GM10248 (cell line): Measurements from ENCODE around the gene CSAG3.
"Not testable (repeated sequence)": the region's sequence is repeated elsewhere in the genome, so short reads cannot be mapped to it uniquely, and the experiment has no call there.

Experiments used
- CTCF ChIA-PET: fragments of 300-600 bp; sonication (Branson Sonifier 250); formaldehyde crosslinking; extraction: SDS; loops from one replicate; lab custom pipeline; 2021; ENCODE audit warnings: antibody characterized with exemption; lab: Yijun Ruan, JAX
- POLR2A ChIA-PET: fragments of 350-650 bp; sonication (Branson Sonifier 250); formaldehyde crosslinking; extraction: SDS; loops from one replicate; lab custom pipeline; 2020; ENCODE audit warnings: antibody characterized with exemption; lab: Yijun Ruan, JAX
- DNase-seq: peaks from one replicate; pipeline ENCODE4 v3.0.0; 2012; ENCODE audit errors: extremely low spot score
- CTCF ChIP-seq: IDR thresholded peaks from 2 replicates; pipeline ENCODE4 v1.5.1; 2012; ENCODE audit warnings: mild to moderate bottlenecking, low read depth; ENCODE audit errors: extremely low read depth, missing control alignments, control extremely low read depth

The CSAG3 gene

GRCh38 chrX:152758918-152759317 lies at the start of gene CSAG3:
Gene CSAG3 (plus strand): TSS chrX:152759218.
- DNase-seq, CTCF ChIA-PET, POLR2A ChIA-PET: not testable (repeated sequence)

DNA sequence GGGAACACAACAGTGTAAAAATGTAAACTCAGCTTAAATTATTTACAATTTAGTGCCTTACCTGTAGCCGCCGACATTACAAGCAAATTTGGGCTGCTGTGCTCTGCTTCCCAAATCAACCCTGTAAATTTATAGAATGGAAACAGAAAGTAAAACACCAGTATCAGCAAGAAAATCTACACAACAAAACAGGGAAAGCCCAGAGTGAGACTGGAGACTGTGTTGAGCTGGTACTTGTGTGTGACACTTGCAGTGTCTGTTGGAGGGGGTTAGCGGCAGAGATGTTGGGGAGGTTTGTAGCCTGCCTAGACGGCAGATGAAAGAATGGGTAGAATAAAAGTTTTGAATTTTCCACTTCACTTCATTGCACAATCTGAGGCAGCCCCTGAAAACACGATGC lies 45.8 kb upstream of the CSAG3 start:
- POLR2A ChIA-PET, CTCF ChIA-PET: not testable (repeated sequence)

DNA sequence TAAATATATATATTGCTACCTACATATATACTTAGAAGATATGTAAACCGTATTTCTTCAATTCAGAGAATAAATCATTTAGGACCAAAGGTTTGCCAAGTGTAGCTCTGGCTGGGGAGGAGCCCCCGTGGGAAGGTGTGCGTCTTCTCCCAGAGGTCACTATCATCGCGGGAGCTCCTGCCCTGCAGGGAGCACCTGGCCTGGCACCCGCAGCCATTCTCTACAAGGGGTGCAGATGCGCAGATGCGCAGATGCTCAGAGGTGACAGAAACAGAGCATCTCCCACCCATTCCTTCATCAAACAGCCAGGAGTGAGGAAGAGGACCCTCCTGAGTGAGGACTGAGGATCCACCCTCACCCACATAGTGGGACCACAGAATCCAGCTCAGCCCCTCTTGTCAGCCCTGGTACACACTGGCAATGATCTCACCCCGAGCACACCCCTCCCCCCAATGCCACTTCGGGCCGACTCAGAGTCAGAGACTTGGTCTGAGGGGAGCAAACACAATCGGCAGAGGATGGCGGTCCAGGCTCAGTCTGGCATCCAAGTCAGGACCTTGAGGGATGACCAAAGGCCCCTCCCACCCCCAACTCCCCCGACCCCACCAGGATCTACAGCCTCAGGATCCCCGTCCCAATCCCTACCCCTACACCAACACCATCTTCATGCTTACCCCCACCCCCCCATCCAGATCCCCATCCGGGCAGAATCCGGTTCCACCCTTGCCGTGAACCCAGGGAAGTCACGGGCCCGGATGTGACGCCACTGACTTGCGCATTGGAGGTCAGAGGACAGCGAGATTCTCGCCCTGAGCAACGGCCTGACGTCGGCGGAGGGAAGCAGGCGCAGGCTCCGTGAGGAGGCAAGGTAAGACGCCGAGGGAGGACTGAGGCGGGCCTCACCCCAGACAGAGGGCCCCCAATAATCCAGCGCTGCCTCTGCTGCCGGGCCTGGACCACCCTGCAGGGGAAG lies 44.9 kb upstream of the CSAG3 start, which contains the start of gene MAGEA2B:
Gene MAGEA2B (plus strand): TSS at position 814 of the 973 bp plus-strand sequence. CDS start 2,479 bp downstream, outside the sequence.
- POLR2A ChIA-PET: not testable (repeated sequence)

More for the DNA sequence above, 45.8 kb upstream of the CSAG3 start:
- not testable (repeated sequence) for DNase-seq

DNA sequence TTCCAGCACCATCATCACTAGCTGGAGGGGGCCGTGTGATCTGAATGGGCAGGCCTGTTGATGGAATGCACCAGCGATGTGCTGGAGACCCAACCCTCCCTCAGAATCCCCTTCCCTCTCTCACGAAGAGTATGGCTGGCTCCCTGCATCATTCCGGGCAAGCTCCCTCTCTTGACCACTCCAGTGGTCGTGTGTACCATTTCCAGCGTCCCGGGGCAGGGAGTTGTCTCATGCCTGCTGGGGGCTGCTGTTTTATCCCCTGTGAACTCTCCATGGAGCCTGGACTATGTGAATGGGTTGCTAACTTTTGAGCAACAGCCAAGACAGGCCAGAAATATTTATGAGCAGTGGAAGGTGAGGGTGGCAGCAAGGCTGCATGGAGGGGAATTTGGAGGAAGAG lies 33.6 kb upstream of the CSAG3 start:
- ChIA-PET POLR2A (no interaction called here), CTCF (no interaction called here)
- no peak for TF ChIP-seq CTCF
- no peak for DNase-seq

More for the DNA sequence above, 44.9 kb upstream of the CSAG3 start, which contains the start of gene MAGEA2B:
- CTCF ChIA-PET, DNase-seq: not testable (repeated sequence)

- CTCF ChIA-PET: no interaction called here
- DNase-seq: no peak
Measured at GRCh38 chrX:152733261-152733975, 25.6 kb upstream of the CSAG3 start, which contains the start of the genes CSAG1 and MAGEA12. Gene CSAG1 (minus strand): TSS chrX:152733721. CDS start chrX:152732460, 1,261 bp downstream. Gene MAGEA12 (plus strand): TSS chrX:152733757. CDS start chrX:152736162, 2,405 bp downstream.

GRCh38 chrX:152734143-152734858 lies 24.7 kb upstream of the CSAG3 start:
- CTCF ChIA-PET, POLR2A ChIA-PET, DNase-seq: not testable (repeated sequence)

More at GRCh38 chrX:152733261-152733975, 25.6 kb upstream of the CSAG3 start, which contains the start of the genes CSAG1 and MAGEA12:
- POLR2A ChIA-PET: no interaction called here
- no peak for TF ChIP-seq CTCF

DNA sequence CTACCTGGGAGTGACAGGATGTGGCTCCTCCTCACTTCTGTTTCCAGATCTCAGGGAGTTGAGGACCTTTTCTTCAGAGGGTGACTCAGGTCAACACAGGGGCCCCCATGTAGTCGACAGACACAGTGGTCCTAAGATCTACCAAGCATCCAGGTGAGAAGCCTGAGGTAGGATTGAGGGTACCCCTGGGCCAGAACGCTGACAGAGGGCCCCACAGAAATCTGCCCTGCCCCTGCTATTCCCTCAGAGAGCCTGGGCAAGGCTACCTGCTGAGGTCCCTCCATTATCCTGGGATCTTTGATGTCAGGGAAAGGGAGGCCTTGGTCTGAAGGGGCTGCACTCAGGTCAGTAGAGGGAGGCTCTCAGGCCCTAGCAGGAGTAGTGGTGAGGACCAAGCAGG lies 23.9 kb upstream of the CSAG3 start:
- DNase-seq: no peak
- no peak for TF ChIP-seq CTCF
- CTCF ChIA-PET: no interaction called here
- POLR2A ChIA-PET: no interaction called here

DNA sequence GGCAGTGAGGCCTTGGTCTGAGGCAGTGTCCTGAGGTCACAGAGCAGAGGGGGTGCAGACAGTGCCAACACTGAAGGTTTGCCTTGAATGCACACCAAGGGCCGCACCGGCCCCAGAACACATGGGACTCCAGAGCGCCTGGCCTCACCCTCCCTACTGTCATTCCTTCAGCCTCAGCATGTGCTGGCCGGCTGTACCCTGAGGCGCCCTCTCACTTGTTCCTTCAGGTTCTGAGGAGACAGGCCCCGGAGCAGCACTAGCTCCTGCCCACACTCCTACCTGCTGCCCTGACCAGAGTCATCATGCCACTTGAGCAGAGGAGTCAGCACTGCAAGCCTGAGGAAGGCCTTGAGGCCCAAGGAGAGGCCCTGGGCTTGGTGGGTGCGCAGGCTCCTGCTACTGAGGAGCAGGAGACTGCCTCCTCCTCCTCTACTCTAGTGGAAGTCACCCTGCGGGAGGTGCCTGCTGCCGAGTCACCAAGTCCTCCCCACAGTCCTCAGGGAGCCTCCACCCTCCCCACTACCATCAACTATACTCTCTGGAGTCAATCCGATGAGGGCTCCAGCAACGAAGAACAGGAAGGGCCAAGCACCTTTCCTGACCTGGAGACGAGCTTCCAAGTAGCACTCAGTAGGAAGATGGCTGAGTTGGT lies 23.0 kb upstream of the CSAG3 start:
- POLR2A ChIA-PET: no interaction called here
- CTCF ChIA-PET: no interaction called here
- DNase-seq: no peak
- TF ChIP-seq CTCF: no peak

- CTCF ChIA-PET, POLR2A ChIA-PET, DNase-seq: not testable (repeated sequence)
Measured at GRCh38 chrX:152736528-152736927, 22.5 kb upstream of the CSAG3 start.
